MCF 10A (cell line): ENCODE measurements around the gene CLEC2D. TPM values are rescaled to one million over a fixed set of nuclear protein-coding genes. Genes with fewer than 3 reads are reported as not detected.
"Not testable (repeated sequence)": the region's sequence is repeated elsewhere in the genome, so short reads cannot be mapped to it uniquely, and the experiment has no call there.

ENCODE experiments used
- BruUV-seq: library from RNA; stranded (reverse); fragments of 400-500 nt; replicated peaks from 2 replicates; lab custom pipeline; 2021; lab: Mats Ljungman, UMichigan
- CTCF ChIA-PET: fragments of 300-600 bp; sonication (Branson Sonifier 250); formaldehyde crosslinking; extraction: SDS; loops from one replicate; lab custom pipeline; 2021; ENCODE audit warnings: antibody characterized with exemption, inconsistent platforms; lab: Yijun Ruan, JAX
- POLR2A ChIA-PET: fragments of 300-600, 350-650 bp; sonication (Branson Sonifier 250); formaldehyde crosslinking; extraction: SDS; loops from one replicate; lab custom pipeline; 2020; ENCODE audit warnings: antibody characterized with exemption, inconsistent platforms; lab: Yijun Ruan, JAX
- DNase-seq: peaks from one replicate; pipeline ENCODE4 v3.0.0-alpha.2; 2018; ENCODE audit not compliant: unreplicated experiment
- H3K27ac Mint-ChIP-seq: one replicate; pipeline ENCODE4 v1.8.0; 2022; ENCODE audit warnings: mild to moderate bottlenecking, low read depth, mixed read lengths; ENCODE audit not compliant: unreplicated experiment
- H3K27me3 Mint-ChIP-seq: one replicate; pipeline ENCODE4 v1.8.0; 2022; ENCODE audit warnings: mixed read lengths; ENCODE audit not compliant: insufficient read depth, unreplicated experiment
- H3K36me3 Mint-ChIP-seq: one replicate; pipeline ENCODE4 v1.8.0; 2022; ENCODE audit warnings: mild to moderate bottlenecking, moderate library complexity, mixed read lengths; ENCODE audit not compliant: insufficient read depth, unreplicated experiment
- H3K4me1 Mint-ChIP-seq: one replicate; pipeline ENCODE4 v1.8.0; 2022; ENCODE audit warnings: mixed read lengths; ENCODE audit not compliant: insufficient read depth, unreplicated experiment
- H3K4me3 Mint-ChIP-seq: one replicate; pipeline ENCODE4 v1.8.0; 2022; ENCODE audit warnings: mild to moderate bottlenecking, moderate library complexity, mixed read lengths; ENCODE audit not compliant: unreplicated experiment
- H3K9me3 Mint-ChIP-seq: one replicate; pipeline ENCODE4 v1.8.0; 2022; ENCODE audit warnings: mixed read lengths; ENCODE audit not compliant: unreplicated experiment
- intact Hi-C: fragments of 100-400 bp; cut with micrococcal nuclease; formaldehyde crosslinking; loops from 2 replicates; pipeline ENCODE4 v1.14.1; 2022
- total RNA-seq: library from RNA; stranded (reverse); gene quantifications from 2 replicates; pipeline ENCODE4 v1.2.3, GENCODE V29; 2022
- TF ChIP-seq, protein P1 (sequence below): fragments of 200-600 bp; IDR thresholded peaks from one replicate; pipeline ENCODE4 v1.8.0; 2022; ENCODE audit warnings: antibody characterized with exemption, mild to moderate bottlenecking; ENCODE audit not compliant: unreplicated experiment

Gene CLEC2D
- total RNA-seq, 1 experiment from 2014 or later: 5.1 TPM

DNA sequence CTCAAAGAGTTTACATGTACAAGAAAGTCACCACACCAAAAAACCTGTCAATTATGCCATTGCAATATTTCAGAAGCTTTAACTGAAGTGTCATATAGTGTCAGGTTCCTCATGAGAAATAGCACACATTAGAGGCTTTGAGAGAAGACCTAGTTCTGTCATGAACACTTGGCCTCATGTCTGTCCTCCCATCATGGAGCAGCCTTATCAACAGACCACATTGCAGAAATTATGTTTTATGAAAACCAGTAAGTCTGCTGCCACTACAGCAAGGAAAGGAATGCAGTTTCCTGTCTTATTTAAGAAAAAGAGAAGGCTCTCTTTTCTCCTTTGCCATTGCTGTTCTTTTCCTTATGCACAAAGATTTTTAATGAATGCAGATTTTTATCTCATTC lies 26.2 kb upstream of the CLEC2D start:
- intact Hi-C loops: no loop called here
- POLR2A ChIA-PET: no interaction called here
- BruUV-seq: no TSS peak

DNA sequence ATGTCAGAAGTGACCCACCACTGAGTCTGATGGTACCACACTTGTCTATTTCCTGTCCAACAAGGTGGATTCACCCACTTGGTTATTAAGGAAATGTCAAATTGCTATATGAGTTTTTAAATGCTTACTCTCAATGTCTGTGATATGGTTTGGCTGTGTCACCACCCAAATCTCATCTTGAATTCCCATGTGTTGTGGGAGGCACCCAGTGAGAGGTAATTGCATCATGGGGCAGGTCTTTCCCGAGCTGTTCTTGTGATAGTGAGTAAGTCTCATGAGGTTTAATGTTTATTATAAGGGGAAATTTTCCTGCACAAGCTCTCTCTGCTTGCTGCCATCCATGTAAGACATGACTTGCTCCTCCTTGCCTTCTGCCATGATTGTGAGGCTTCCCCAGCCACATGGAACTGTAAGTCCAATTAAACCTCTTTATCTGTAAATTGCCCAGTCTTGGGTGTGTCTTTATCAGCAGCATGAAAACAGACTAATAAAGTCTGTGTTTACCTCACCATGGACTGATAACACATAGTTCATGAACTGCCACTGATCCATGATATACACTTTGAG lies 24.4 kb upstream of the CLEC2D start:
- H3K4me3 Mint-ChIP-seq, H3K27ac Mint-ChIP-seq, H3K27me3 Mint-ChIP-seq, H3K9me3 Mint-ChIP-seq, DNase-seq, BruUV-seq, POLR2A ChIA-PET, H3K36me3 Mint-ChIP-seq, intact Hi-C loops: not testable (repeated sequence)
- H3K4me1 Mint-ChIP-seq: peaks cover 12% of the 10 kb centered on the region
- CTCF ChIA-PET: interaction anchor here (0.6 to 1.0 kb wide), 2 partner anchors 11 to 63 kb away, joined by 3 to 4 read pairs; no protein-coding TSS in a partner anchor

More for the DNA sequence above, 26.2 kb upstream of the CLEC2D start:
- Mint-ChIP-seq H3K36me3 (no peaks in the 10 kb centered on the region), H3K27ac (no peak overlapping the region), H3K27me3 (no peaks in the 10 kb centered on the region), H3K4me3 (no peak overlapping the region), H3K4me1 (no peaks in the 10 kb centered on the region), H3K9me3 (no peaks in the 10 kb centered on the region)
- CTCF ChIA-PET: interaction anchor here (0.6 kb wide), 1 partner anchor 9 kb away, joined by 3 read pairs; no protein-coding TSS in a partner anchor
- TF ChIP-seq, protein P1, sequence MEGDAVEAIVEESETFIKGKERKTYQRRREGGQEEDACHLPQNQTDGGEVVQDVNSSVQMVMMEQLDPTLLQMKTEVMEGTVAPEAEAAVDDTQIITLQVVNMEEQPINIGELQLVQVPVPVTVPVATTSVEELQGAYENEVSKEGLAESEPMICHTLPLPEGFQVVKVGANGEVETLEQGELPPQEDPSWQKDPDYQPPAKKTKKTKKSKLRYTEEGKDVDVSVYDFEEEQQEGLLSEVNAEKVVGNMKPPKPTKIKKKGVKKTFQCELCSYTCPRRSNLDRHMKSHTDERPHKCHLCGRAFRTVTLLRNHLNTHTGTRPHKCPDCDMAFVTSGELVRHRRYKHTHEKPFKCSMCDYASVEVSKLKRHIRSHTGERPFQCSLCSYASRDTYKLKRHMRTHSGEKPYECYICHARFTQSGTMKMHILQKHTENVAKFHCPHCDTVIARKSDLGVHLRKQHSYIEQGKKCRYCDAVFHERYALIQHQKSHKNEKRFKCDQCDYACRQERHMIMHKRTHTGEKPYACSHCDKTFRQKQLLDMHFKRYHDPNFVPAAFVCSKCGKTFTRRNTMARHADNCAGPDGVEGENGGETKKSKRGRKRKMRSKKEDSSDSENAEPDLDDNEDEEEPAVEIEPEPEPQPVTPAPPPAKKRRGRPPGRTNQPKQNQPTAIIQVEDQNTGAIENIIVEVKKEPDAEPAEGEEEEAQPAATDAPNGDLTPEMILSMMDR: no peak
- DNase-seq: no peak

DNA sequence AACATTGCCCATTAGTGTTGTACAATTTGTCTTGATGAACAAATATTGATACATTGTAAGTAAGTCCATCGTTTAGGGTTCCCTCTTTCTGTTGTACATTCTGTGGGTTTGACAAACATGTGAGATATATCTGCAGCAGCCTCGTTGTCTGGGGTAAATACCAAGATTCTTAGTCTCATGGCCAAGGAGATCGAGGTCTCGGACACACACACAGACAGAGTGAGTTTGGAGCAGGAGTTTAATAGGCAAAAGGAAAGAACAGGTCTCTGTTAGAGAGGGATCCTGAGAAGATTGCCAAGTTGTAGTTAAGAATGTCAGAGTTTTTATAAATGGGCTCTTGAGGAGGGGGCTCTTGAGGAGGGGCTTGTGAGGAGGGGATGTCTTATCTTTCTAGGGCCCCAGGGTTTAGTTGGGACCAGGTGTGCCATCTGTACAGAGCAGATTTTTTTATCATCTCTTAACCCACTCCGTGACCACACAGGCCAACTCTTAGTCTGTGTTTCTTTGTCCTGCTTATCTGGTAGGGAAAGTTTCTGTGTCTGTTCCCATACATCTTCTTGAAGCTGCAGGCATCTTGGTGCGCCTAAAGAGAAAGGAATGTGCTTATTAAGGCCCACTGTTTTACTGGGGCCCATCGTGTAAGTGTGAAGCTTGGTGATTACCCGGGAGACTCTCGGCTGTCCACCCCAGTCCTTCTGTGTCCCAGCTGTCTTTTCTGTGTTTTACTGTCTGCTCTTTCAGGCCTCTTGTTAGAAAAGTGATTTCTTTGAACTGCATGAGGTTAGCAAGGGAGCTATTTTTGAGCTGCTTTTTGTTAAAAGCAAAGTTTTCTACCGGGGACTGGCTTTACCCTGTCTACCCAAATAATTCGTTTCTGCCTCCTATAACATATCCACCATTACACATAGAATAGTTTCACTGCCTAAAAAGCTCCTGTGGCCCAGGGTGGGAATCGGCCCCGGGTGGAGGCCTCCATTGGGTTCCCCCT lies 22.4 kb upstream of the CLEC2D start:
- intact Hi-C loops: no loop called here
- Mint-ChIP-seq H3K27me3 (no peaks in the 10 kb centered on the region), H3K36me3 (no peaks in the 10 kb centered on the region), H3K4me1 (peaks cover 29% of the 10 kb centered on the region), H3K27ac (no peak overlapping the region), H3K4me3 (peak overlapping the region; percentile 77), H3K9me3 (no peaks in the 10 kb centered on the region)
- TF ChIP-seq, protein P1: no peak
- CTCF ChIA-PET: interaction anchor here (0.6 to 2.1 kb wide), 5 partner anchors 12 to 735 kb away, joined by 3 to 12 read pairs (median 3); no protein-coding TSS in a partner anchor
- no TSS peak for BruUV-seq
- peak; percentile 13 for DNase-seq
- POLR2A ChIA-PET: interaction anchor here (0.6 to 2.2 kb wide), 8 partner anchors 8 to 1091 kb away, joined by 3 to 18 read pairs (median 3); no protein-coding TSS in a partner anchor

DNA sequence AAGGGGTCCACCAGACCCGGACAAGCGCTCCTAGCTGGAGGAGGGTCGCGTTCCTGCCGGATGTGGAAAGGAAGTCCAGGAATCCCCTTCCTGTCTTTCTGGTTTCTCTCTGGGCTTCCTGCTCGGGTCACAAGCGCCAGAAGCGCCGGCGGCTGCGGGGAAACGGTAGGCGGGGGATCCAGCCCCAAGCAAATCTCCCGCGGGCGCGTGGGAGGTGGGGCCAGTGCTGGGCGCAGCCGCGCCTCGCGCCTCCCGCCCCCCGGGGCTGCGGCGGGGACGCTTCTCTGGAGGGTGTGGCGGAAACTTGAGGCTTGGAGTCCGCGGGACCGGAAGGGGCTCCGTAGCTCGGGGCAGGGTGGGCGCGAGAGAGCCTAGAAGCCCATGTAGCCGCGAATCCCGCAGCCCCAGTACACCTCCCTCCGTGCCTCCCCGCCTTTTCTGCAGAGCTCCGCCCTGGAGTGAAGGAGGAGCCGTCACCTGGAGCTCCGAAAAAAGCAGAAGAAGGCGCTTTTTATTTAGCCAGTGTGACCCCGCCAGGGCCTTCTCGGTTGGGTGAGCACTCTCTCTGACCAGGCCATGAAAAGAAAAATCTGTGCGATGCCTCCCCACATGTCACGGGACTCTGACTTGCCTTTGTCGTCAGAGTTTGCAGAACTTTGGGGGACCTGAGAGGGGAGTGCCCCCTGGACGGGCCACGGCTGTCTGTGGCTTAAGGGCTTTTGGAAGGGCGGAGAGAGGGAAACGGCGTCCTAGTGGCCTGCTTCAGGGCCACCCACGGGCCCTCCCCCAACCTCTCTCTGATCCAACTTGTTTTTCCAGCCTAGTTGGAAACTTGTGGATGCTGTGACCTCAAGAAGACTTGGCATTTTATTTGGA lies 21.4 kb upstream of the CLEC2D start:
- Mint-ChIP-seq H3K27ac (peak overlapping the region; percentile 66), H3K4me3 (peak overlapping the region; percentile 77), H3K36me3 (no peaks in the 10 kb centered on the region), H3K27me3 (no peaks in the 10 kb centered on the region), H3K9me3 (no peaks in the 10 kb centered on the region), H3K4me1 (peaks cover 29% of the 10 kb centered on the region)
- POLR2A ChIA-PET: interaction anchor here (0.6 to 2.2 kb wide), 13 partner anchors 9 to 1090 kb away, joined by 3 to 18 read pairs (median 3); partner anchors contain the start of gene CLEC2B
- TF ChIP-seq, protein P1: no peak
- peak; percentile 74 for DNase-seq
- BruUV-seq: TSS peak; percentile 29
- intact Hi-C loops: no loop called here
- CTCF ChIA-PET: interaction anchor here (0.6 to 2.1 kb wide), 7 partner anchors 13 to 812 kb away, joined by 3 to 12 read pairs (median 4); no protein-coding TSS in a partner anchor
